ENCODE measurements around the gene PPY. TPM values are rescaled to one million over a fixed set of nuclear protein-coding genes. Genes with fewer than 3 reads are reported as not detected.
"Not testable (repeated sequence)": the region's sequence is repeated elsewhere in the genome, so short reads cannot be mapped to it uniquely, and the experiment has no call there.

Gene PPY
- total RNA-seq, 3 donors from 2014 or later: not detected

DNA sequence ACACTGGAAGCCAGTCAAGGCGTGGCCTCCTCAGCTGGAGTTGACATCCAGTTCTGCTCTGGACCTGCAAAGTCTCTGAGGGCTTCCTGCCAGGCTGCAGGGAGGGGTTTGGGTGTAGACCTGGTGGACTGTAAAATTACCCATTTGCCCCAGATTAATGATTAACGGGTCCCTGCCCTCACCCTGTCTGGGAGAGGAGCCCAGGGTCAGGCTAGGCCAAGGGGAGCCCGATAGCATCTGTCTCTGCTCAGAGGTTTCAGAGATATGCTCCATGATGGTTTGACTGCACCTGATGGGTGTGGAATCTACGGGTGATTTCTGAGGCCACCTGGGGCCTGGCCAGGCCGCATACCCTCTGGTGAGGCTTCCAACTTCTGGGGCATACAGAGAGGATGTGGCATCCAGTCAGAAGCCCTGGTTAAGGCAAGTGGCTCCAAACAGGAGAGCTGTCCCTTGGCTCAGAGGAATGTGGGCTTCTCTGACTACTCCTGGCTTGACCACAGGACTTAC lies 11.2 kb downstream of the PPY start:
- Mint-ChIP-seq H3K4me3 (no peak overlapping the region), H3K27me3 (ENCODE audit: low read depth) (peaks cover 8% of the 10 kb centered on the region), H3K4me1 (ENCODE audit: low read depth) (peaks cover 20% of the 10 kb centered on the region), H3K9me3 (no peaks in the 10 kb centered on the region), H3K36me3 (ENCODE audit: insufficient read depth) (no peaks in the 10 kb centered on the region)
- ATAC-seq (no peak), DNase-seq (no peak)

DNA sequence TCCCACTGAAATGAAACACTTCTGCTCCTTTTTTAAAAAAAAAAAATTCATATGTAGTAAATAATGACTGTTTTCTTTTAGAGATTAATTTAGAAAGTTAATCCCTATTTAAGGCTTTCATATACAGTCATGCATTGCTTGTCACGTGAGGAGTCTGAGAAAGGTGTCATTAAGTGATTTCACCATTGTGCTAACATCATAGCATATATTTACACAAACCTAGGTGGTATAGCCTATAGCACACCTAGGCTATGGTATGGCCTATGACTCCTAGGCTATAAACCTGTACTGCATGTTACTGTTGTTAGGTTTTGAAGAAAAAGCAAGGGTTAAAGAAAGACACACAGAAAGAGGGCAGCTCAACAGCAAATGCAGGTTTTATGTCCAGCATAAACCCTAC lies 13.7 kb downstream of the PPY start:
- ATAC-seq (peak; percentile 42 to 60), DNase-seq (no peak)
- H3K4me3 Mint-ChIP-seq: no peak overlapping the region
- no peaks in the 10 kb centered on the region for H3K9me3 Mint-ChIP-seq
- H3K27me3 Mint-ChIP-seq (ENCODE audit: low read depth): peaks cover 8% of the 10 kb centered on the region
- no peaks in the 10 kb centered on the region for H3K36me3 Mint-ChIP-seq (ENCODE audit: insufficient read depth)
- peaks cover 20% of the 10 kb centered on the region for H3K4me1 Mint-ChIP-seq (ENCODE audit: low read depth)

DNA sequence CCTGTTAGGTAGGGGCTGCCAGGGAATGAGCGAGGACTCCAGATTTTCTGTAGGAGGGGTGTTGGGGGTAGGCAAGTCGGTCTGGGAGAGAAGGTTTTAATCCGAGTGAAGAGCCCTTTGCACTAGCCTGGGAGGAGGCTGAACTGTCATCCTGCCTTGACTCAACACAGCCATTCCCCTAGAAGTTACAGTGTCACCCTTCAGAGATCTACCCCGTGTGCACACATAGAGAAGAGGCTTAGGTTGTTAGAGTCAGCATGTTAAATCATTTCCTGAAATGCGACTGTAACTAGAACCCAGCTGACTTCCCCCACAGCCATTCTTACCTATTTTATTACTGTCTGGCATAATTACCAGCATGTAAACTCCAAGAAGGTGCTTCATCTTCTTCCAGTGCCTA lies 14.3 kb downstream of the PPY start:
- H3K4me3 Mint-ChIP-seq: peak overlapping the region; percentile 77
- H3K36me3 Mint-ChIP-seq (ENCODE audit: insufficient read depth); DNase-seq; H3K27me3 Mint-ChIP-seq (ENCODE audit: low read depth); H3K9me3 Mint-ChIP-seq: not testable (repeated sequence)
- peaks cover 20% of the 10 kb centered on the region for H3K4me1 Mint-ChIP-seq (ENCODE audit: low read depth)
- ATAC-seq: peak; percentile 83 to 86

DNA sequence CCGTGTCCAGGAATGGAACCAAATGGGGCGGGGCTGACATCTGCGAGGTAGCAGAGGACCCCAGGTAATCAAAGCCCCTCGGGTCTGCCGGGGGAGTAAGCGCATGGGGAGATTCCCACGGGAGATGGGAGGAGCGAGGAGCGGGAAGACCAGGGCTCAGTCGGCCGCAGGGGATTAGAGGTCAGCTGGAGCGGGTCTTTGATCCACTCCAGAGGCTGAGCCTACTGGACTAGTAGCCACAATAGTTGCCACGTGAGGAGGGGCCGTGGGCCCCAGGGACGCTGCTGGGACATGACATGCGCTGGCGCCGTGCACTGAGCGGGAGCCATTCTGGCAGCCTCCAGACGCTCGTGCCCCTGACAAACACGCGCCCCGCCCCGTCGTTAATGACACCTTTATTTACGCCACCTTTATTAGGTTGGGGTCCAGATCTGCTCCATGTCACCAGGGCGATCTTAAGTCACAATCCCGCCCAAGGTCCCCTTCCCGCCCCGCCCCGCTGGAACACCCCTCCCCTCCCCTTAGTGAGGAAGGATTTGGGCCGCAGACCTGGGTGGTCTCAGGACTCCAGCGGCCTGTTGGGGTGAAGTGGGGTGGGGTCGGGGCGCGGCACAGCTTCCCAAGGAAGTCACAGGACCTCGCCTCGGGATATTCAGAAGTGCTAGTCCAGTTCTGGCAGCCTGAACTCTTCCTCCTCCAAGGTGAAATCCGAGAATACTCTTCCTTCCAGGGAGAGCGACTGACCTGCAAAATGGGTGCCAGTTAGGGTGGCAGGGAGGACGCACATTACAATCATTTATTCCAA lies 15.0 kb downstream of the PPY start:
- ATAC-seq (peak; percentile 55), DNase-seq (no peak)
- H3K4me1 Mint-ChIP-seq (ENCODE audit: low read depth): peaks cover 20% of the 10 kb centered on the region
- peaks cover 8% of the 10 kb centered on the region for H3K27me3 Mint-ChIP-seq (ENCODE audit: low read depth)
- H3K4me3 Mint-ChIP-seq: peak overlapping the region; percentile 77
- H3K36me3 Mint-ChIP-seq (ENCODE audit: insufficient read depth): no peaks in the 10 kb centered on the region
- no peaks in the 10 kb centered on the region for H3K9me3 Mint-ChIP-seq

DNA sequence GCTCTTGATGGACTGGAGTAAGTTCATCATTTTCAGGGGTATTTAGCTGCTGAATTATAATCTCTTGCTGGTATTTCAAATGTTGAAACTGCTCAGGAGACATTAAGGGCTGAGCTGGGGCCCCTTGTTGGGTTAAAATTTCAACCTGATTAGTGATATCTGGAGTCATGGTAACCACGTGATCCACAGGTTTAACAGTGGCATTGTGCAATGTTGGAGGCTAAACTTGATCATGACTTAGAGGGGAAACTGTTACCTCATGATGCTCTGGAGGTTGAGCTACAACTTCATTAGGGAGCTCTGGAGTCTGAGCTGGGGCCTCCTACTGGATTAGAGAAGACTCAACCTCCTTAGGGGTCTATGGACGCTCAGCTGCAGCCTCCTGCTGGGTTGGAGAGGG lies 17.7 kb downstream of the PPY start:
- H3K27me3 Mint-ChIP-seq (ENCODE audit: low read depth): peaks cover 8% of the 10 kb centered on the region
- no peaks in the 10 kb centered on the region for H3K36me3 Mint-ChIP-seq (ENCODE audit: insufficient read depth)
- ATAC-seq (no peak), DNase-seq (no peak)
- H3K4me1 Mint-ChIP-seq (ENCODE audit: low read depth): peaks cover 17% of the 10 kb centered on the region
- H3K4me3 Mint-ChIP-seq: no peak overlapping the region
- no peaks in the 10 kb centered on the region for H3K9me3 Mint-ChIP-seq

DNA sequence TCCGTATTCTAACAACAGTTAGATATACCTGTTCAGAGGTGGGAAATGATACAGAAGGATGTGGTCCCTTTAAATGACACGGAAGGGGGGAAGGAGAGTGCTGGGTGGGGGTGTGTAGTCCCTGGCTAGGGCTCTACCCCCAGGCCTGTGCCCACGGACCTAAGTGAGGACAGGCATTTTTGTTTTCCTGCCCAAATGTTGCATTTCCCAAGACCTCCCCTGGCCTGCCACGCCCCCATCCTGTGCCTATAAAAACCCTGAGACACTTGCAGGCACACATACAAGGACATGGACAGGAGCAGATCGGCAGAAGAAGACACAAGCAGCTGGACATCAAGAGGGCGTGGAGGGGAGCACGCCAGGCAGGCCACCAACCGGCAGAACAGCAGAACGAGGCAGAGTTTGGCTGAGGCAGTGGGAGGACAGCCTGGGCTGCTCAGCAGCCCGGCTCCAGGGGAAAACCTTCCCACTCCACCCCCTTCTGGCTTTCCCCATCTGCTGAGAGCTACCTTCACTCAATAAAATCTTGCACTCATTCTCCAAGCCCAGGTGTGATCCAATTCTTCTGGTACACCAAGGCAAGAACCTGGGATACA lies 21.7 kb downstream of the PPY start:
- ATAC-seq: no peak
- Mint-ChIP-seq H3K27me3 (ENCODE audit: low read depth) (no peaks in the 10 kb centered on the region), H3K36me3 (ENCODE audit: insufficient read depth) (no peaks in the 10 kb centered on the region), H3K9me3 (no peaks in the 10 kb centered on the region), H3K4me3 (no peak overlapping the region), H3K4me1 (ENCODE audit: low read depth) (peaks cover 14% of the 10 kb centered on the region)
- DNase-seq: no peak

DNA sequence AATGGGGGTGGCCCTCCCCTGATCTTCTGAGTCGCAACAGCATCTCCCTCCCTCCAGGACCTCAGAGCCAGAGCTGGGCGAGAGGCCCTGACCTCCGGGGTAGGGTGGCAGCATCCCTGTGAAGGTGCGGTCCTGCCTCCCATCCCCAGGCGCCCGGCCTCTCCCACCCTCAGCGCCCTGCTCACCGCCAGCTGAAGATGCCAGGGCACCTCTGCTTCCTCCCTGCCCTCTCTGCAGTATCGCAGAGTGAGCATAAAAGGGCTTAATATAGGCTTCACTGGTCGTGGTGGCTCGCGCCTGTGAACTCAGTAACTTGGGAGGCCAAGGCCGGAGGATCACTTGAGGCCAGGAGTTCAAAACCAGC lies 24.3 kb downstream of the PPY start:
- peaks cover 14% of the 10 kb centered on the region for H3K4me1 Mint-ChIP-seq (ENCODE audit: low read depth)
- no peaks in the 10 kb centered on the region for H3K36me3 Mint-ChIP-seq (ENCODE audit: insufficient read depth)
- no peaks in the 10 kb centered on the region for H3K27me3 Mint-ChIP-seq (ENCODE audit: low read depth)
- no peak for DNase-seq
- ATAC-seq: no peak
- peak overlapping the region; percentile 77 for H3K4me3 Mint-ChIP-seq
- no peaks in the 10 kb centered on the region for H3K9me3 Mint-ChIP-seq

DNA sequence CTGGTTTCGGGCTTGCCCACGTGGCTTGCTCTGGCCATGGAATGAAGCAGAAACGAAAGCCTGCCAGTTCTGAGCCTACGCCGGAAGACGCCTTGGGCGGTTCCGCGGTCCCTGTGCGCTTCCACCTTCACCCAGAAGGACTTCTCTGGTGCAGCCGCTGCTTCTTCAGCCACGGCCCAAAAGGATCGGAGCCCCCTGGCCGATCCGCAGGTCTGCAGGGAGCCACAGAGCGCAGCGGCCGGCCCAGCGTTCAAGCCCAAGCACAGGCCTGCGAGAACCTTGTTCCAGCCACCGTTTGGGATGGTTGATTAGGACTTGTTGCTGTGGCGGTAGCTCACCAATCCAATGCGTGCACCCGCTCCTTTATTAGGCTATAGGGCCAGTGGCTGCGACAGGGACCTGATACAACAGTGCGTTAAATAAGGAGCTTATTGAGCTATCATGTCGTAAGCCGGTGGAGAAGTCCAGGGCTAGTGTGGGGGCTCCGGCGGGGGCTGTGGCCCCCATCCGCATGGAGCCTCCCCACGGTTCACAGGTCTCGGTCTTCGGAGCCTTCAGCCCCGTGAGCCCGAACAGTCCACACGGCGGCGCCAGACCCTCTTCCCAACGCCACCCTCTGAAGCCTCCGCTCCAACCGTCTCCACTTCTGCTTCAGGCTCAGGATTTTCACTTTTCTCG lies 24.8 kb downstream of the PPY start:
- H3K4me3 Mint-ChIP-seq: peak overlapping the region; percentile 77

DNA sequence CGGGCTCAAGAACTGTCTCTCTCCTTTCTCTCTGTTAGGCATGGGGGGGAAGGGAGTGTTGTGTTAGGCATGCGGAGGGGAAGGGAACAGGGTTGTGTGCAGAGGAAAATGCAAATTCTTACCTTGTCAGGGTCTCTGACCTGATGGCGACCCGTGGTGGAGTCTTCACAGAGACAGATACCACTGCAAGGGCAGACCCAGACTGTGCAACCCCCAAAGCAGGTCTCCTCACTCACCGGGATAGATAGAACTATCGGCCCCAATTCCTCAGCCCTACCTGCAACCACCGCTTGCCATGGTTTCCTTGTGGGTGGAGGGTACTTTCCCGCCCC lies 25.3 kb downstream of the PPY start:
- ATAC-seq (no peak), DNase-seq (no peak)
- peaks cover 14% of the 10 kb centered on the region for H3K4me1 Mint-ChIP-seq (ENCODE audit: low read depth)
- no peaks in the 10 kb centered on the region for H3K9me3 Mint-ChIP-seq
- H3K36me3 Mint-ChIP-seq (ENCODE audit: insufficient read depth): no peaks in the 10 kb centered on the region
- H3K4me3 Mint-ChIP-seq: peak overlapping the region; percentile 77
- H3K27me3 Mint-ChIP-seq (ENCODE audit: low read depth): no peaks in the 10 kb centered on the region

More for the DNA sequence above, 24.8 kb downstream of the PPY start:
- Mint-ChIP-seq H3K9me3 (no peaks in the 10 kb centered on the region), H3K36me3 (ENCODE audit: insufficient read depth) (no peaks in the 10 kb centered on the region), H3K4me1 (ENCODE audit: low read depth) (peaks cover 14% of the 10 kb centered on the region), H3K27me3 (ENCODE audit: low read depth) (no peaks in the 10 kb centered on the region)
- peak; percentile 41 for DNase-seq
- ATAC-seq: peak; percentile 81 to 85

DNA sequence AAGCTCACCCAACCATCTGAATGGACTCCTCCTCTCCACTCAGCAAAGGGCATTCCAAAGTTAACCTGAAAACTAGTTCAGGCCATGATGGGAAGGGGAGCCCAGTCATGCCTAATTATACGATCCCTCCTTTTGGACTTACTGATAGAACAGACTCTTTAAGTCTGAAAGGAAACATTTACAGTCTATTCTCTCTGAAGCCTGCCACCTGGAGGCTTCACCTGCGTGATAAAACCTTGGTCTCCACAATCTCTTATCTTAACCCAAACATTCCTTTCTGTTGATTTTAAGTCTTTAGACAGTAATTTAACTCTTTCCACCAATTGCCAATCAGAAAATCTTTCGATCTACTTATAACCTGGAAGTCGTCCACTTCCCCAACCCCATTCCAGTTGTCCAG lies 25.9 kb downstream of the PPY start:
- no peak for DNase-seq
- no peaks in the 10 kb centered on the region for H3K27me3 Mint-ChIP-seq (ENCODE audit: low read depth)
- H3K4me3 Mint-ChIP-seq: no peak overlapping the region
- H3K4me1 Mint-ChIP-seq (ENCODE audit: low read depth): peaks cover 14% of the 10 kb centered on the region
- no peak for ATAC-seq
- no peaks in the 10 kb centered on the region for H3K9me3 Mint-ChIP-seq
- no peaks in the 10 kb centered on the region for H3K36me3 Mint-ChIP-seq (ENCODE audit: insufficient read depth)

DNA sequence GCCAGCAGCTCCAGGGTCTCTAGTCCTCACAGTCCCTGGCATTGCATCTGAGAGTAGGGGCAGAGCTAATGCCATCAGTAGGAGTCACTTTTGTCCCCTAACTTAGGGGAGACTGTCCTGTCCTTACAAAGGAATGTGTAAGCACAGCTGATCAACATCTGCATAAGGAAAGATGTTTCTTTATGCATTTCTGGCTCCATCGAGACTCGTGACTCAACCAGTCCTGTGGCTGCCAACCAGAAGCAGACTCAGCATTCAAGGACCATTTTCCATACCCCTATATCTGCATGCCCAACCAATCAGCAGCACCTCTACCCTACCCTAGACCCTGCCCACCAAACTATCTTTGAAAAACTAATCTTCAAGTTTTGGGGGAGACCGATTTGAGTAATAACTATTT lies 26.7 kb downstream of the PPY start:
- ATAC-seq: no peak
- no peaks in the 10 kb centered on the region for H3K9me3 Mint-ChIP-seq
- H3K27me3 Mint-ChIP-seq (ENCODE audit: low read depth): no peaks in the 10 kb centered on the region
- peaks cover 14% of the 10 kb centered on the region for H3K4me1 Mint-ChIP-seq (ENCODE audit: low read depth)
- H3K36me3 Mint-ChIP-seq (ENCODE audit: insufficient read depth): no peaks in the 10 kb centered on the region
- DNase-seq: no peak
- H3K4me3 Mint-ChIP-seq: no peak overlapping the region

DNA sequence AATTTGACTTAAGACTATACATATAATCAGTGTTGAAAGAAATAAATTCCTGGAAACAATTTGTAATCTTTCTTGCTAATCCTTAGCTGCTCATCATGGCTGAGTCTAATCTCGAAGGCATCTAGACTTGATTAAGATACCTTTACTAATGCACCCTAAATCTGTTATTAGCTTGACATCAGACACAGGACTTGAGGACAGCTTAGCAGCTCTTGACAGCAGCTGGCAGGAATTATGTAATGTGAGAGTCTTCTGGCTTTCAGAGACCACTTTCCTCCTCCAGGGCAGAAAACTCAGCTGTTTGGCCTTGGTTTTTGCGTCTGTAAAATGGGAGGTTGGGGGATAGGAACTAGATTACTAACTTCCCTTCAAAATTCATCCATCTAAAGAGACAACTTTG lies 27.8 kb downstream of the PPY start:
- H3K4me1 Mint-ChIP-seq (ENCODE audit: low read depth): peaks cover 14% of the 10 kb centered on the region

DNA sequence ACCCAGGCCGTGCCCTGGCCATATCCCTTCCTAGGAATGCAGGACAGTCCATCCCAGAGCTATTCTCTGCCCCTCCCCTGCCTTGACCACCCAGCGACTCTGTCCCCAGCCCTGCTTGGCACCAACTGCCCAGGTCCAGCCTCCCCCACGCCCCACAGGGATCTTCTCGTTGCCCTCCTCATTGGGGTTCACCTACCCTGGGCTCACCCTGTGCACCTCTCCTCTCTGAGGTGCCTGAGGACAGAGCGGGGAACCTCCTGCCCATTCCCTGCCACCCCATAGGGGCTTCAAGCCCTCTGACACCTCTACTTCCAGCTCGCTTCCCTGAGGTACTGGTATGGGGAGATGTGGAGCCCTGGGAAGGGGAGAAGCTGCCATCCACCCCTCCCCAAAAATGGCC lies 28.7 kb downstream of the PPY start:
- ATAC-seq: no peak
- Mint-ChIP-seq H3K27me3 (ENCODE audit: low read depth) (no peaks in the 10 kb centered on the region), H3K9me3 (no peaks in the 10 kb centered on the region), H3K4me3 (no peak overlapping the region), H3K36me3 (ENCODE audit: insufficient read depth) (no peaks in the 10 kb centered on the region), H3K4me1 (ENCODE audit: low read depth) (peaks cover 14% of the 10 kb centered on the region)
- no peak for DNase-seq

More for the DNA sequence above, 27.8 kb downstream of the PPY start:
- DNase-seq (no peak), ATAC-seq (no peak)
- no peaks in the 10 kb centered on the region for H3K9me3 Mint-ChIP-seq
- H3K27me3 Mint-ChIP-seq (ENCODE audit: low read depth): no peaks in the 10 kb centered on the region
- H3K4me3 Mint-ChIP-seq: no peak overlapping the region
- H3K36me3 Mint-ChIP-seq (ENCODE audit: insufficient read depth): no peaks in the 10 kb centered on the region

DNA sequence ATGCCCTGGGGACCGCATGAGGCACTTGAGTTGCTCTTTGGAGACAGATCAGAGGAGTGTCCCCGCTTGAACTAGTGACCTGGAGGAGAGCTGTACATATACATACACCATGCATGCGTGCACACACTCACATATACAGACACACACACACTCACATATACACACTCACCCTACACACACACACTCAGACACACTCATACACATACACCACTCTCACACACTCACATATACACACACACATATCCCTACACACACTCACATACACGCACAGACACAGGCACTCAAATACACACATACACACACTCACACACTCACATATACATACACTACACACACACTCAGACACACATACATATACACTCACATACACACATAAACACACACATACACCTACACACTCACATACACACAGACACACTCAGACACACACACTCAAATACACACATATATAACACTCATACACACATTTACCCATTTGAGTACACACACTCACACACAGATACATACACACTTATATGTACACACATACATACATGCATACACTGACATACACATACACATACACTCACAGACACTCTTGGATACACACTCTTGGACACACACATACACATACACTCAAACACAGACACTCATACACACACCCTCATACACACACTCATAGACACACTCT lies 29.5 kb downstream of the PPY start:
- Mint-ChIP-seq H3K9me3 (no peaks in the 10 kb centered on the region), H3K27me3 (ENCODE audit: low read depth) (peaks cover 4% of the 10 kb centered on the region), H3K36me3 (ENCODE audit: insufficient read depth) (no peaks in the 10 kb centered on the region), H3K4me3 (no peak overlapping the region), H3K4me1 (ENCODE audit: low read depth) (peaks cover 16% of the 10 kb centered on the region)
- no peak for ATAC-seq
- no peak for DNase-seq

Measured in activated T-cell treated with anti-CD3 and anti-CD28 coated beads, Interleukin-2, amount 50 U/mL, for 4 hours (primary cell).